ENCODE measurements around the gene COX7C.
A peak's percentile ranks its signal among the peaks of the same experiment; 100 is the strongest.

Gene COX7C

GRCh38 chr5:86665984-86666760 lies 48.4 kb downstream of the COX7C start:
- DNase-seq, result peak; percentile 63

- no peak for DNase-seq
These were observed 49.2 kb downstream of the COX7C start for GRCh38 chr5:86666981-86667380.

Measured in activated effector memory CD4-positive, alpha-beta T cell treated with anti-CD3 and anti-CD28 coated beads, Interleukin-2, amount 50 U/mL, for 16 hours (primary cell).